Hepatocyte (in vitro differentiated cells): ENCODE results near the gene RBBP5.

ENCODE experiments used
- CTCF ChIP-seq: fragments of 200-600 bp; sonication (generic); IDR thresholded peaks from 2 replicates; pipeline ENCODE4 v1.5.1; 2016; ENCODE audit warnings: antibody characterized with exemption, mild to moderate bottlenecking; ENCODE audit not compliant: poor library complexity
- EZH2 ChIP-seq: fragments of 200-600 bp; sonication (generic); IDR thresholded peaks from 2 replicates; pipeline ENCODE4 v1.6.1; 2016; ENCODE audit warnings: antibody characterized with exemption, mild to moderate bottlenecking, borderline replicate concordance
- EZH2phosphoT487 ChIP-seq: fragments of 200-600 bp; sonication (generic); IDR thresholded peaks from one replicate; pipeline ENCODE4 v1.6.1; 2018; ENCODE audit warnings: antibody characterized with exemption, mild to moderate bottlenecking, low read depth, moderate library complexity; ENCODE audit not compliant: unreplicated experiment, severe bottlenecking

- TF ChIP-seq CTCF (no peak), EZH2 (no peak), EZH2phosphoT487 (no peak)
Measured at GRCh38 chr1:205054013-205054412, 67.8 kb downstream of the RBBP5 start.
